T-cell (primary cell): ENCODE measurements around the gene SPAG5. TPM values are rescaled to one million over a fixed set of nuclear protein-coding genes. Genes with fewer than 3 reads are reported as not detected.

Experiments used
- ATAC-seq, 4 experiments: fragments of 200-7000 bp in 3 of 4; fragments of 150-1000 bp in 1 of 4; cut with Tn5 transposase; replicated peaks in 1 of 4; 1 replicate in 3 of 4; 2 replicates in 1 of 4; pipeline ENCODE4 v1.10.0; 2021; ENCODE audit warnings: moderate library complexity in 3 of 4, mild to moderate bottlenecking in 2 of 4, moderate number of reproducible peaks in 1 of 4
- CTCF ChIA-PET, 2 donors: fragments of 300-600 bp; sonication (Branson Sonifier 250); formaldehyde crosslinking; loops; one replicate each; lab custom pipeline; 2022; ENCODE audit warnings: antibody characterized with exemption in 2 of 2; lab: Charles Lee
- POLR2A ChIA-PET, 2 donors: fragments of 300-600 bp; sonication (Branson Sonifier 250); formaldehyde crosslinking; loops; one replicate each; lab custom pipeline; 2022; ENCODE audit warnings: antibody characterized with exemption in 2 of 2; lab: Charles Lee
- DNase-seq, 35 experiments: peaks; one replicate each; pipeline versions ENCODE4 v3.0.0 to v3.0.0-alpha.2; 2013 to 2023
- H3K27ac ChIP-seq: one replicate; pipeline ENCODE4 v1.5.1; 2013; ENCODE audit warnings: low read length
- H3K27me3 ChIP-seq, 2 experiments: replicated peaks in 1 of 2; 1 replicate in 1 of 2; 2 replicates in 1 of 2; pipeline versions ENCODE4 v1.6.1 to v1.7.0; 2013; ENCODE audit warnings: low read length in 1 of 2, mixed read lengths in 1 of 2; ENCODE audit not compliant: control insufficient read depth in 2 of 2, insufficient read depth in 2 of 2; ENCODE audit errors: extremely low read depth in 1 of 2
- H3K36me3 ChIP-seq, 2 donors: 1 replicate in 1 of 2; 2 replicates in 1 of 2; pipeline versions ENCODE4 v1.6.1 to v1.7.0; 2013; ENCODE audit warnings: low read length in 1 of 2; ENCODE audit not compliant: control insufficient read depth in 2 of 2, insufficient read depth in 1 of 2; ENCODE audit errors: extremely low read depth in 1 of 2
- H3K4me1 ChIP-seq, 2 experiments: 1 replicate in 1 of 2; 2 replicates in 1 of 2; pipeline versions ENCODE4 v1.6.1 to v1.7.0; 2013; ENCODE audit warnings: low read length in 2 of 2, mixed read lengths in 1 of 2; ENCODE audit not compliant: insufficient read depth in 2 of 2, control insufficient read depth in 1 of 2; ENCODE audit errors: extremely low read depth in 1 of 2
- H3K4me3 ChIP-seq, 2 donors: 1 replicate in 1 of 2; 2 replicates in 1 of 2; pipeline versions ENCODE4 v1.5.1 to v1.7.0; 2013; ENCODE audit warnings: mild to moderate bottlenecking in 2 of 2, low read length in 1 of 2, moderate library complexity in 1 of 2; ENCODE audit not compliant: control insufficient read depth in 1 of 2; ENCODE audit errors: extremely low read depth in 1 of 2
- H3K9me3 ChIP-seq: 2 replicates; pipeline ENCODE4 v1.7.0; 2013
- H3K27ac Mint-ChIP-seq, 2 donors: one replicate each; pipeline ENCODE4 v1.8.0; 2020 to 2021; ENCODE audit warnings: mild to moderate bottlenecking in 2 of 2, mixed read lengths in 2 of 2
- H3K27me3 Mint-ChIP-seq, 2 donors: one replicate each; pipeline ENCODE4 v1.8.0; 2021 to 2022; ENCODE audit warnings: mixed read lengths in 2 of 2
- H3K36me3 Mint-ChIP-seq: one replicate; pipeline ENCODE4 v1.8.0; 2021; ENCODE audit warnings: mixed read lengths
- H3K4me1 Mint-ChIP-seq, 3 donors: one replicate each; pipeline ENCODE4 v1.8.0; 2020 to 2022; ENCODE audit warnings: mixed read lengths in 3 of 3, mild to moderate bottlenecking in 1 of 3
- H3K4me3 Mint-ChIP-seq, 3 donors: one replicate each; pipeline ENCODE4 v1.8.0; 2020 to 2022; ENCODE audit warnings: mild to moderate bottlenecking in 3 of 3, mixed read lengths in 3 of 3, moderate library complexity in 3 of 3
- H3K9me3 Mint-ChIP-seq, 3 donors: one replicate each; pipeline ENCODE4 v1.8.0; 2020 to 2022; ENCODE audit warnings: mixed read lengths in 3 of 3
- WGBS: methylation state at CpG from one replicate; pipeline ENCODE4 v1.1.5; 2013; ENCODE audit warnings: missing lambda C conversion rate; ENCODE audit not compliant: insufficient coverage; 5-methylcytosine and 5-hydroxymethylcytosine counted together
- total RNA-seq, 35 experiments: library from RNA in 6 of 35; stranded (reverse) in 6 of 35; fragments of 120-200 nt in 1 of 35; gene quantifications; one replicate each; pipeline versions ENCODE4 v1.2.1 to v1.2.4 and lab custom pipeline; 2013 to 2026

Gene SPAG5
- total RNA-seq, 5 donors from 2014 or later (not counting 1 experiment from before 2014, with no cell fraction given) = 7.7 to 26.5 (median 10.3) TPM

DNA sequence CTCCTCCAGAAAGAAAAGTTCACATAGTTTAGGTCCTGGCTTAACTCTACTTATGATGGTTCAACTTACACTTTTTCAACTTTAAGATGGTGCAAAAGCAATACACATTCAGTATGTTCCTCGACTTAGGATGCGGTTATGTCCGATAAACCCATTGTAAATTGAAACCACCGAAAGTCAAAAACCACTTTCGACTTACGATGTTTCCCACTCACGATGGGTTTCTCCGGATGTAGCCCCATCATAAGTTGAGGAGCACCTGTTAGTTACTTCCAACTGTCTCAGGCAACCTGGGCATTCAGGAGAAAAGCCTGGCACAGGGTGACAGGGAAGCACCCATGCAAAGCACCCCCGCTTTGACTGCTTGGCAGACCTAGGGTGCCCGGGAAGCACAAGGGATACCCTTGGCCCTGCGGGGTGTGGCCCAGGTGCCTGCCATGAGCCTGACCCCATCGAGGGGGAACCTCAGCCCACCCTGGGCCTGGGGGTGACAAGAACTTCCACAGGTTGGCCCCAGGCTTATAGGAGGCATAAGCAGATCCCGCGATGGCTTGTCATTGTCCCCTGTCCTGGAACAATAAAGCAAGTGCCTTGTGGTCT is 60.4 kb downstream of the SPAG5 start:
- Histone ChIP-seq H3K27ac (no peak overlapping the region), H3K9me3 (no peaks in the 10 kb centered on the region), H3K27me3 (peaks cover 0 to 3% of the 10 kb centered on the region in 2 experiments), H3K4me1 (no peaks in the 10 kb centered on the region), H3K36me3 (no peaks in the 10 kb centered on the region), H3K4me3 (no peak overlapping the region)
- H3K9me3 Mint-ChIP-seq = no peaks in the 10 kb centered on the region
- 91% methylated on average over 14 of the region's 14 CpGs for WGBS
- POLR2A ChIA-PET = no interaction called here
- peaks cover 0 to 3% of the 10 kb centered on the region in 2 donors for H3K27me3 Mint-ChIP-seq
- ATAC-seq = no peak
- DNase-seq = no peak
- no peak overlapping the region for H3K27ac Mint-ChIP-seq
- H3K36me3 Mint-ChIP-seq = no peaks in the 10 kb centered on the region
- CTCF ChIA-PET = interaction anchor here (0.6 to 0.9 kb wide), 2 partner anchors 11 to 31 kb away, joined by 3 to 4 read pairs; no protein-coding TSS in a partner anchor
- no peak overlapping the region for H3K4me3 Mint-ChIP-seq
- H3K4me1 Mint-ChIP-seq = no peaks in the 10 kb centered on the region

DNA sequence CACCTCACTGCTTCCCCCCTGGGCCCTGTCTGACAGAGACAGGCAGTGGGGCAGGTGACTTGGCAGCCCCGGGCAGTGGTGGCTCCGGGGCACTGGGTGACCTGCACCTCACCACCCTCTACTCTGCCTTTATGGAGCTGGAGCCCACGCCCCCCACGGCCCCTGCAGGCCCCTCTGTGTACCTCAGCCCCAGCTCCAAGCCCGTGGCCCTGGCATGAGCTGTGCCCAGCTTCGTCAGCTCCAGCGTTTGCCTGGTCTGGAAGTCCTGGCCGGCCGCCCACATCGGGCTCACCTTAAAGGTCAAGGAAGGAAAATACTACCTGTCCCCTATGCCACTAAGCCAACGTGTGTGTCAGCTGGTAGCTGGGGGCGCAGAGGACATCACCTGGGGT is 61.6 kb downstream of the SPAG5 start:
- ATAC-seq (no peak), DNase-seq (no peak)
- Mint-ChIP-seq H3K27ac (no peak overlapping the region), H3K4me3 (no peak overlapping the region), H3K27me3 (peaks cover 0 to 4% of the 10 kb centered on the region in 2 donors), H3K36me3 (no peaks in the 10 kb centered on the region), H3K4me1 (no peaks in the 10 kb centered on the region), H3K9me3 (no peaks in the 10 kb centered on the region)
- Histone ChIP-seq H3K9me3 (no peaks in the 10 kb centered on the region), H3K4me3 (no peak overlapping the region), H3K4me1 (no peaks in the 10 kb centered on the region), H3K27me3 (peaks cover 0 to 8% of the 10 kb centered on the region in 2 experiments), H3K36me3 (no peaks in the 10 kb centered on the region), H3K27ac (no peak overlapping the region)
- ChIA-PET CTCF (interaction anchor here in 1 of 2 donors (0.6 kb wide), 1 partner anchor 17 kb away, joined by 10 read pairs; no protein-coding TSS in a partner anchor), POLR2A (no interaction called here)
- WGBS = 75% methylated on average over 11 of the region's 12 CpGs

DNA sequence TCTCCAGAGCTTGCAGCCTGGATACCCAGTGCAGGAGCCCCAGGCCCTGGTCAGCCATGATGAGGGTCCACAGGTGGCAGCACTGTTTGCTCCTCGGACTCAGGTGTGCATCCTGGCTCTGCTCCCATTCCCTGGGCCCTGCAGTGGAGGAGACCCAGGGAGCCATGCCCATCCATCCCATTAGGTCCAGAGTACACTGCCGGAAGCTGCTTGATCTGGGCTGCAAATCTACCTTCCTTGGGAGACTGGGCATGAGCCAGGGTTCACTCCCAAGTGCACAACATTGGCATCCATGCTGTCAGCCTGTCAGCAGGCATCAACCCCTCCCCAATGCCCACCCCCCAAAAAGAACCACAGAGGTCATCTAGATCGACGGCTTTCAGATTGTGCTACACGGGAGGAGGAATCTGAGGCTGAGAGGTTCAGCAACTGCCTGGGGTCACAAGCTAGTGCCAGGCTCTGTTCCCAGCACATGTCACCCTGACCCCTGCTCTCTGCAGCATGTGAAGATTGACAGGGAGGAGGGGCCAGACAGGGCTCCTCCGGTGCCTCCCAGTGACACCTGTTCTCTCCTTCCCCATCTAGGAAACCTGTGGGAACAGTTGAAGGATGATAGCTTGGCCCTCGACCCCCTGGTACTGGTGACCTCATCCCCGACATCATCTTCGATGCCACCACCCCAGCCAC is 62.1 kb downstream of the SPAG5 start:
- Mint-ChIP-seq H3K36me3 (no peaks in the 10 kb centered on the region), H3K27ac (no peak overlapping the region), H3K27me3 (peaks cover 0 to 4% of the 10 kb centered on the region in 2 donors), H3K4me3 (no peak overlapping the region), H3K4me1 (no peaks in the 10 kb centered on the region), H3K9me3 (no peaks in the 10 kb centered on the region)
- no peak overlapping the region for H3K27ac ChIP-seq
- no peak overlapping the region for H3K4me3 ChIP-seq
- no peaks in the 10 kb centered on the region for H3K4me1 ChIP-seq
- 66% methylated on average over 8 of the region's 9 CpGs for WGBS
- no peaks in the 10 kb centered on the region for H3K9me3 ChIP-seq
- no peak for ATAC-seq
- no peak for DNase-seq
- no peaks in the 10 kb centered on the region for H3K36me3 ChIP-seq
- peaks cover 0 to 8% of the 10 kb centered on the region in 2 experiments for H3K27me3 ChIP-seq
- ChIA-PET POLR2A (no interaction called here), CTCF (no interaction called here)

DNA sequence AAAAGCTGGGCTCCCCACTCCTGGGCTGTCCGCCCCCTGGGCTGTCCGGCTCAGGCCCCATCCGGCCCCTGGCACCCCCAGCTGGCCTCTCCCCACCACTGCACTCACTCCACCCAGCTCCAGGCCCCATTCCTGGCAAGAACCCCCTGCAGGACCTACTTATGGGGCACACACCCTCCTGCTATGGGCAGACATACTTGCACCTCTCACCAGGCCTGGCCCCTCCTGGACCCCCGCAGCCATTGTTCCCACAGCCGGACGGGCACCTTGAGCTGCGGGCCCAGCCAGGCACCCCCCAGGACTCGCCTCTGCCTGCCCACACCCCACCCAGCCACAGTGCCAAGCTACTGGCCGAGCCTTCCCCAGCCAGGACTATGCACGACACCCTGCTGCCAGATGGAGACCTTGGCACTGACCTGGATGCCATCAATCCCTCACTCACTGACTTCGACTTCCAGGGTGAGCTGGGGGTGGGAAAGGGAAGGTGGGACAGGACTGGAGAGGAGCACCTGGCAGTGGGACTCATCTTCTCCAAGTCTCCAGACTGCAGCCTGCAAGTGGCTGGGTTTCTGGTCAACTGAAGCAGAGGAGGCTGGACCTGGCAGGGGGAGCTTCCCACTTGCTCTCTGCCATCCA is 64.0 kb downstream of the SPAG5 start:
- DNase-seq (no peak), ATAC-seq (no peak)
- Mint-ChIP-seq H3K4me3 (no peak overlapping the region), H3K36me3 (no peaks in the 10 kb centered on the region), H3K9me3 (no peaks in the 10 kb centered on the region), H3K27ac (no peak overlapping the region), H3K4me1 (no peaks in the 10 kb centered on the region), H3K27me3 (peaks cover 0 to 6% of the 10 kb centered on the region in 2 donors)
- POLR2A ChIA-PET = interaction anchor here in 1 of 2 donors (0.5 kb wide), 1 partner anchor 176 kb away, joined by 10 read pairs; no protein-coding TSS in a partner anchor
- Histone ChIP-seq H3K4me3 (no peak overlapping the region), H3K36me3 (no peaks in the 10 kb centered on the region), H3K27ac (no peak overlapping the region), H3K27me3 (peaks cover 0 to 15% of the 10 kb centered on the region in 2 experiments), H3K9me3 (no peaks in the 10 kb centered on the region), H3K4me1 (no peaks in the 10 kb centered on the region)
- CTCF ChIA-PET = no interaction called here
- WGBS = 79% methylated on average over 6 of the region's 11 CpGs

DNA sequence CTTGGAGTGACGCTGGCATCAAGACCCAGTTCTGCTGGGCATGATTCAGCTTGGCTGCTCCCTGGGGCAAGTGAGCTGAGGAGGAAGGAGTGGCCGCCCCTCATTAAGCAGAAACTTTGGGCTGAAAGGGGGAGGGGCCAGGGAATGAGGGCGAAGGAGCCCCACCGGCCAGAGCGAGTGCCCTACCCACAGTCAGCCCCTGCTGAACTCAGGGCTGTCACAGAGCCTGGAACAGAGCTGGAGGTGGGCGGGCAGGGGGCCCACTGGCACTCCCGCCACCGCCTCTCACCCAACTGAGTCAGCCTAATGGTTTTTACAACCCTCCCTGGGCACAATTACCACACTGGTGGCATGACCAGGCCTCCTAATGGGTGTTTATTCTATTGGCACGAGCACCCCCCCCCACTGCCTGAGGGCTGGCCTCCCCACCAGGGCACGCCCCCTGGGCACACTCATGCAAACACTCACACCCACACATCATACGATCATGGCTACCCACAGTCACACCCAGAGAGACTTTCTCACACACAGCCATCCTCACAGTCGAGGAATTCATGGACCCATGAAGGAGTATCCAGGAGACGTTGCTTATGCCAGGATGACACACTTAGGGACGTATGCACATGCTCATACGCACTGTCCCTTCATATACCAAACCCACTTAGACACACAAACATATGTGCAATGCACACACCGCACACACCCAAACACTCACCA is 65.6 kb downstream of the SPAG5 start:
- H3K27me3 ChIP-seq = peaks cover 0 to 19% of the 10 kb centered on the region in 2 experiments
- no peak overlapping the region for H3K4me3 ChIP-seq
- H3K9me3 ChIP-seq = no peaks in the 10 kb centered on the region
- ATAC-seq (no peak), DNase-seq (no peak)
- Mint-ChIP-seq H3K4me1 (no peaks in the 10 kb centered on the region), H3K27me3 (peaks cover 0 to 6% of the 10 kb centered on the region in 2 donors), H3K4me3 (no peak overlapping the region), H3K36me3 (no peaks in the 10 kb centered on the region), H3K27ac (no peak overlapping the region), H3K9me3 (no peaks in the 10 kb centered on the region)
- WGBS = 79% methylated on average over 14 of the region's 16 CpGs
- H3K4me1 ChIP-seq = no peaks in the 10 kb centered on the region
- ChIA-PET POLR2A (no interaction called here), CTCF (no interaction called here)
- no peak overlapping the region for H3K27ac ChIP-seq
- H3K36me3 ChIP-seq = no peaks in the 10 kb centered on the region
